GM12891 (cell line): ENCODE results near the gene WDFY2.
A peak's percentile ranks its signal among the peaks of the same experiment; 100 is the strongest.

Experiments
- DNase-seq: peaks from one replicate; pipeline ENCODE4 v3.0.0; 2011; ENCODE audit warnings: low spot score; ENCODE audit not compliant: insufficient read length
- FAIRE-seq: peaks from 2 replicates; lab custom pipeline; 2011; peaks lifted over from hg19 to GRCh38; lab: Jason Lieb, UNC
- PAX5 ChIP-seq: IDR thresholded peaks from 2 replicates; pipeline ENCODE4 v1.6.1; 2011; ENCODE audit warnings: low read length, moderate library complexity, mild to moderate bottlenecking; ENCODE audit not compliant: insufficient read depth, severe bottlenecking
- POLR2A ChIP-seq: IDR thresholded peaks from 2 replicates; pipeline ENCODE4 v1.6.1; 2011; ENCODE audit warnings: low read depth, low read length, control low read depth
- POLR2AphosphoS5 ChIP-seq: IDR thresholded peaks from 2 replicates; pipeline ENCODE4 v1.6.1; 2011; ENCODE audit warnings: low read depth, low read length, control low read depth
- POU2F2 ChIP-seq: IDR thresholded peaks from 2 replicates; pipeline ENCODE4 v1.6.1; 2011; ENCODE audit warnings: low read depth, mild to moderate bottlenecking, control low read depth, low read length, moderate library complexity
- SPI1 ChIP-seq: IDR thresholded peaks from 2 replicates; pipeline ENCODE4 v1.6.1; 2011; ENCODE audit warnings: low read depth, low read length, control low read depth
- TAF1 ChIP-seq: IDR thresholded peaks from 2 replicates; pipeline ENCODE4 v1.6.1; 2011; ENCODE audit warnings: low read depth, low read length, control low read depth

The WDFY2 gene

DNA sequence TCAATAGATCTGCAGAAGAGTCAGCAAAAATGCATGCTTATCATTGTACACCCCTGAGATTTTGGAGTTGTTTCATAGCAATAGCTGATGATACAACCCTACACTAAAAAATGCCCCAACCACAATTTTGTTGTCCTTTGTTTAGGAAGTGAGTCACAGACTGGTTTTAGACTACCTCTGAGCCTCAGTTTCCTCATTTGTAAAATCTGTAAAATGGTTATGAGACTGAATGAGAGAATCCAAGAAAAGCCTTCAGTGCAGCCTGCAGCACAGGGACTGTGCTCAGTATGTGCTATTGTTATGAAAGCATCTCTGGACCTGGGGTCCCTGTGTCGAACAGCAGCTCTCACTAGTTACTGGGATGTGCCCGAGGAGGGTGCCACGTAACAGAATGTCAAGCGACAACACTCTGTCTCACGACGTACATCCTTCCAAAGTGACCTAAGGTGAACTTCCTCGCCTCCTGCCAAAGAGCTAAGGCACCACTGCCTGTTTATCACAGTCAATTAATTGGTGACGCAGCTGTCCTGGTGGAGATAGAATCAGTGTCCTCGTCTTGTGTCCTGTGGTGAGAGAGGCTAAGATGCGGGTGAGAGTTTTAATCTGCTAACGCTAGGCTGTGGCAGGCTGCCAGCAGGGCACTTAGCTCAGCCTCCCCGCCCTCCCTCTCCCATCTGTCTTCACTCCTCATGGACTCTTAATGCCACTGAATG is 201.6 kb downstream of the WDFY2 start:
- DNase-seq, result no peak
- FAIRE-seq, result peak; percentile 72
- TF ChIP-seq POU2F2 (no peak), POLR2A (no peak), PAX5 (no peak), POLR2AphosphoS5 (no peak)

DNA sequence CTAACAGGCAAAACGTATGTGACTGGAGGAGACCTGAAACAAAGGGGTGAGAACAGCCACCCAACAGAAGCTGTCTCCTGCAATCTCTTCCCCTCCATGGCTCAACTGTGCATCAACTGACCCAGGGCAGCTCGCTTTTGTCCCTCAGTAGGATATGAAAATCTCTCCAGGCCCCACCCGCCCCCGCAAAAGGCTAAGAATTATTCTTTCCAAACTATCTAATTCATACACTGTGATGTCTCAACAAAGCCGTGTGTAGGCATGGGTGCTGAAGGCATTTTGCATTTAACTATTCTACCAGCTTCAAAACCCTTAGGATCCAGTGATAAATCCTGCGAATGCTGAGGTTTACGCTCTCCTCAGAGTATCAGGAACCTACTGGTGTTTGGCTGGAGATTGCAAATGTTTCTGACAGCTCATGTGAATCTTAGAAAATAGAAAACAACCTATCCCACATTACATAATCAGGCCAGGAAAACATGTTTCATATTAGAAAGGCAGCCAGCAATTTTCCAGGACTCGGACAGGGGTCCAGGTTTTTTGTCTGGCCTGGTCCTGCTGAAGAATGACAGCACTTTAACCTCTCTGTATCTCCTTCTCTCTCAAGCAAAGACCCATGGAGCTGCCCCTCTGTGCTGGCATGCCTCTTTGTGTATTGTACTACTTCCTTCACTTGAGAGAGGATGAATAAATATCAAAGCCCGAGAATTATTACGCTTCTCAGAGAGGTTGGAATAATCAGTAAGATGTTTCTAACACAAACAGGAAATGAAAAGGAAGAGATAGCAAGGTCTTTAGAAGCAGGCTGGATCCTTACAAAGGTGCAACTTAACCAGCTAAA is 202.4 kb downstream of the WDFY2 start:
- TF ChIP-seq SPI1 (no peak), TAF1 (no peak), POLR2A (no peak), POLR2AphosphoS5 (no peak), POU2F2 (no peak), PAX5 (no peak)
- FAIRE-seq (no peak), DNase-seq (no peak)

DNA sequence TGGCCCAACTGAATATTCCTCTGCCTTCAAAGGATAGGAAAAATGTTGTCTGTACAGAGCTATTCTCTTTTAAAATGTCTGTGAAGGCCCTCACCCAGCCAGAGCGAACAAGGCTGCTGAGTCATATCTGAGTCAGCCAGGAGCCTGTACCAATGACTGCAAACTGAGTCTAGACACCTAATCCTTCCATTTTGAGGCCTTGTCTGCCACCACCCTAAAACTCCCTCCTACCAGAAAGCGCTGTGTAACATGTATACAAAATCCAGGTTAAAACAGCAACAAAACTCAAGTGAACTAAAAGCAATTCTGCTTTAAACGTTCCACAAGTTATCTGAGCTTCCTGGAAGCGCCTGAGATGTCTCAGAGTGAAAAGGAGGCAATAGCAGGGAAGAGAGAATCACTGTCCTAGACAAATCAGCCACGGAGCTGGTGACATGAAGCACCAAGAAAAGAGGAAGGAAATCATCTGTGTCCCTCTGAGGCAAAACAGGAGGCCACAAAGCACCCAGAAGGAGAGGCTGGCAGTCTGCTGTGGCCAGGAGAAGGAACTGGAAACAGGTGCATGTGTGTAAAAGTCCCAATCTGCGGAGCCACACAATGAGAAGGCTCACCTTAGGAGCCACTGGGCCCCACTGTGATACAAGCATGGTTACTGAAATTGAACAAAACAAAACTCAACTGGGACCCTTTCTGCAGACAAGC is 209.5 kb downstream of the WDFY2 start:
- FAIRE-seq (peak; percentile 88), DNase-seq (no peak)
- TF ChIP-seq SPI1 (peak; percentile 72), PAX5 (no peak), TAF1 (no peak)

DNA sequence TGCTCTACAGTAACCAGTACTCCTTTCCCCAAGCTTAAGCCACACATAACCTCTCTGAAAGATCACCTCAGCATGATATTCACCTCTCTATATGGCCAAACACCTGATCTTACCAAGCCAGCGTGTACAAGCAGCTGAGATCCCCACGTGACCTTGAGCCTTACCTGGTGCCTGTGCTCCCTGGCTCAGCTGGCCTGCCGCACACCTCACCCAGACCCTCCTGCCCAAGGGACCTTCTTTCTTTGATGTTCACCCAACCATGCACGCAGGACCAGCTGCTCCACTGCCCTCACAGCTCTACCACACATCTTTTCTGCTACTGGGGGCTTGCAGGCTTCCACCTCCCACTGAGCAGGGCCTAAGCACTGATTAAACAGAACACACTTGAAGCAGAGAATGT is 210.7 kb downstream of the WDFY2 start:
- DNase-seq (no peak), FAIRE-seq (peak; percentile 76)
- TF ChIP-seq TAF1 (no peak), SPI1 (no peak), POLR2A (no peak), POLR2AphosphoS5 (no peak), POU2F2 (no peak), PAX5 (no peak)

DNA sequence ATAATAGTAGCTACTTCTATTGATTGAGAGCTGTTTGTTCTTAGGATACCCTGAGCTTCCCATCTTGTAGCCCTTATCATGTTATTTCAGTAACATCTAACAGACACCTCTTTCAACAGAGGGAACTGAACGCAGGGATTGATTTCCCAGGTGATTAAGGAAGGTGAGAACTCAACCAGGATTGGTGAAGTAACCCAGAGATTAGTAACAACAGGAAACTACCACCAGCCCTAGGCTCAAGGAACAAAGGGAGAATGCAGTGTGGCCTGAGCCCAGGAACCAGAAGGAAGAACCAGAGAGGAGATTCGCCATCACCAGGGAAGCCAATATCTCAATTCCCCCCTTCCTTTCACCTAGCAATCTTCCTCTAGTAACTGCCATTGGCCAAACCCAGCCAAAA is 211.2 kb downstream of the WDFY2 start:
- FAIRE-seq (peak; percentile 70), DNase-seq (no peak)
- TF ChIP-seq TAF1 (no peak), POU2F2 (no peak), SPI1 (no peak), PAX5 (no peak), POLR2AphosphoS5 (no peak), POLR2A (no peak)

DNA sequence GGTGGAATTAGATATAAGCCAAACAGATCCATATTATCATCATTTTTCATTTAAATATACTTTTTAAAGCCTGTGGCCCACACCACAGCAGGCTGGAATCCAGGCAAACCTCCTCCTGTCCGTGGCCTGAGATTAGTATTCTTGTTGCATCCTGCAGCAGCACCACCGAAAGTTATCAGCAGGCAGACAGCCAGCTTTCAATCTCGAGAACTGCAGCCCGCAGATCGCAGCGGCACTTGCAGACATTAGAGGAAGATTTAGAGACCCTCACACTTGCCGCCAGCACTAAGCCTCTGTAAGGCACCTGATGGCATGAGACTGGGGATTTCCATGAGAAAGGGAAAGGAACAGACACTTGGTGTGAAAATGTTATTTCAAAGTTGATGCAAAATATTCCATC is 212.3 kb downstream of the WDFY2 start:
- no peak for DNase-seq
- TF ChIP-seq POU2F2 (no peak), SPI1 (no peak), POLR2A (no peak), TAF1 (no peak), POLR2AphosphoS5 (no peak), PAX5 (no peak)
- FAIRE-seq, result no peak

DNA sequence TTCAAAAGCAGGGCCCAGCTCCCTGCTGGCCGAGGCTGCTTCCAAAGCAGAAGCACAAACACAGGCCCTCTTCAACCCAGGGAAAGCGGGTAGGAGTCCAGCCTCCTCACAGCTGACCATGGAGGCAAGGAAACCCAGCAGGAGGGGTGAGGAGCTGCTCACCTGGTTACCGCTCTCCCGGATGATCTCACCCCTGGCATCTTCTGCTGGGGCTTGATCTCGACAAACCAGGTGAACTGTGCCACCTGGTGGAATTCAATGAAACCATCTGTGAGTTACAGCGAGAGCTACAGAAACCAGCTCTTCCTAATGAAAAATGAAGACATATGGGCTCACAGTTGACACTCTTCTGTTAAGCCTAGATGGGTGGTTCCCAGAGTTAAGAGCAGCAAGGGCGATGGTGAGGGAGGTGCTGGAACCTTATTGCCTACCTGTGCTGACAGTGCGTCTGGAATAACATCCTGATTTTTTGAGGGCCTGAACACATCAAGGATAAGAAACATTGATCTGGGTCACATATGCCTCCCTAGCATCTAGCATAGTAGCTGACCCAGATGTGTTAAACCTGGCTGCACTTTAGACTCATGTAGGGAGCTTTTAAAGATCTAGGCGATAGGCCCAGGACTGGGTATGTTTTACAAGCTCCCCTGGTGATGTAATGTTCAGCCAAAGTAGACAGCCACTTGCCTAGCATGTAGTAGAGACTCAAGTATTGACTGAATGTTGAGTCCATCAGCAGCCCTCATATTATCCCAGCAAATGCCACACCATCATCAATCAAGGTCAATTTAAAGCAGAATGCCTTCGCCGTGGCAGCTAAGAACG is 213.6 kb downstream of the WDFY2 start:
- peak; percentile 46 for DNase-seq
- no peak for TF ChIP-seq TAF1
- TF ChIP-seq PAX5, result no peak
- TF ChIP-seq POLR2AphosphoS5, result no peak
- peak; percentile 93 for FAIRE-seq

DNA sequence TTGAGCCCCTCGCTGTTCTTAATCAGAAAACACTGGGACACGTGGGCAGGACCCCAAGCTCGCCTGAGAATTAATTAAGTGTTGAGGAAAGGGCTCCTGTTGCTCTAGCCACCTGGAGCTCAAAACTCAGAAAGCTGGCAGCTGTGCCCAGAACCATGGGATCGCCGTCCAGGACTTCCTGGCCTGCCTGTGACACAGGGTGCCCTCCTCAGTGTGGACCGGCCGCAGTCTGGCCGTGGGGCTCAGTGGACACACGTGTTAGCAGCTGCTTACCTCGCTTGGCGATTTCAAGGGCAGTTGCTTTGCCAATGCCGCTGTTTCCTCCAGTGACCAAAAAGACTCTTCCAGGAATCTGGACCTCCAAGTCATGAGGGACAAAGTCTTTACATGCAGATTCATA is 215.0 kb downstream of the WDFY2 start:
- FAIRE-seq, result no peak
- TF ChIP-seq TAF1 (no peak), POU2F2 (no peak), POLR2AphosphoS5 (no peak), SPI1 (no peak), POLR2A (no peak), PAX5 (no peak)
- DNase-seq, result no peak
